ENCODE measurements around the gene GBX1. TPM values are rescaled to one million over a fixed set of nuclear protein-coding genes. Genes with fewer than 3 reads are reported as not detected.

The GBX1 gene
- polyA plus RNA-seq, 1 donor (not counting 4 experiments of a cell fraction or from before 2014, with no cell fraction given) = not detected

- Histone ChIP-seq H3K27me3 (ENCODE audit: control insufficient read depth, extremely low read depth, insufficient read depth, low read length) (no peaks in the 10 kb centered on the region), H4K20me1 (ENCODE audit: control insufficient read depth, extremely low read depth, insufficient read depth, low read length) (peaks cover 24% of the 10 kb centered on the region), H3K9ac (ENCODE audit: control insufficient read depth, extremely low read depth, insufficient read depth, low read length) (no peak overlapping the region), H3K36me3 (ENCODE audit: control insufficient read depth in 2 of 2, extremely low read depth in 1 of 2, insufficient read depth in 2 of 2, low read length in 2 of 2) (peaks cover 41 to 46% of the 10 kb centered on the region in 2 experiments), H3K9me1 (ENCODE audit: control insufficient read depth, extremely low read depth, insufficient read depth, low read length) (peaks cover 2% of the 10 kb centered on the region), H3K27ac (ENCODE audit: control insufficient read depth, insufficient read depth, low read length) (no peak overlapping the region), H3K4me2 (ENCODE audit: control insufficient read depth, extremely low read depth, insufficient read depth, low read depth, low read length) (no peak overlapping the region), H2AFZ (ENCODE audit: control insufficient read depth, low read length) (no peak overlapping the region), H3K79me2 (ENCODE audit: control insufficient read depth, insufficient read depth, low read length) (peaks cover 25% of the 10 kb centered on the region), H3K4me3 (ENCODE audit: control insufficient read depth in 2 of 3, extremely low read depth in 1 of 3, insufficient read depth in 2 of 3, low read depth in 1 of 3, low read length in 3 of 3) (no peak overlapping the region), H3K4me1 (ENCODE audit: control insufficient read depth, extremely low read depth, insufficient read depth, low read length) (peaks cover 18% of the 10 kb centered on the region), H3K9me3 (ENCODE audit: control insufficient read depth, low read depth, low read length) (no peaks in the 10 kb centered on the region)
- no peak for DNase-seq (ENCODE audit: low read depth, low spot score)
- TF ChIP-seq EZH2 (IDR thresholded peaks at IDR 0.05; ENCODE audit: low read length) = no peak
- TF ChIP-seq, protein P1, sequence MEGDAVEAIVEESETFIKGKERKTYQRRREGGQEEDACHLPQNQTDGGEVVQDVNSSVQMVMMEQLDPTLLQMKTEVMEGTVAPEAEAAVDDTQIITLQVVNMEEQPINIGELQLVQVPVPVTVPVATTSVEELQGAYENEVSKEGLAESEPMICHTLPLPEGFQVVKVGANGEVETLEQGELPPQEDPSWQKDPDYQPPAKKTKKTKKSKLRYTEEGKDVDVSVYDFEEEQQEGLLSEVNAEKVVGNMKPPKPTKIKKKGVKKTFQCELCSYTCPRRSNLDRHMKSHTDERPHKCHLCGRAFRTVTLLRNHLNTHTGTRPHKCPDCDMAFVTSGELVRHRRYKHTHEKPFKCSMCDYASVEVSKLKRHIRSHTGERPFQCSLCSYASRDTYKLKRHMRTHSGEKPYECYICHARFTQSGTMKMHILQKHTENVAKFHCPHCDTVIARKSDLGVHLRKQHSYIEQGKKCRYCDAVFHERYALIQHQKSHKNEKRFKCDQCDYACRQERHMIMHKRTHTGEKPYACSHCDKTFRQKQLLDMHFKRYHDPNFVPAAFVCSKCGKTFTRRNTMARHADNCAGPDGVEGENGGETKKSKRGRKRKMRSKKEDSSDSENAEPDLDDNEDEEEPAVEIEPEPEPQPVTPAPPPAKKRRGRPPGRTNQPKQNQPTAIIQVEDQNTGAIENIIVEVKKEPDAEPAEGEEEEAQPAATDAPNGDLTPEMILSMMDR (optimal IDR thresholded peaks at IDR 0.05 in 1 of 3, IDR thresholded peaks at IDR 0.05 in 1 of 3, conservative IDR thresholded peaks at IDR 0.05 in 1 of 3; ENCODE audit: extremely low read depth in 1 of 3, insufficient read depth in 2 of 3, low read length in 3 of 3) = no peak
- dilution Hi-C loops (cut with MboI; ENCODE audit: extremely low pct_ligation_motif_present, low sequenced_read_pairs) = no loop called here
- no peak for FAIRE-seq
Measured at GRCh38 chr7:151124481-151124880, 43.0 kb downstream of the GBX1 start.

- Histone ChIP-seq H3K4me2 (ENCODE audit: control insufficient read depth, extremely low read depth, insufficient read depth, low read depth, low read length) (no peak overlapping the region), H3K27me3 (ENCODE audit: control insufficient read depth, extremely low read depth, insufficient read depth, low read length) (no peaks in the 10 kb centered on the region), H3K79me2 (ENCODE audit: control insufficient read depth, insufficient read depth, low read length) (peaks cover 30% of the 10 kb centered on the region), H3K9me3 (ENCODE audit: control insufficient read depth, low read depth, low read length) (no peaks in the 10 kb centered on the region), H3K9me1 (ENCODE audit: control insufficient read depth, extremely low read depth, insufficient read depth, low read length) (peaks cover 2% of the 10 kb centered on the region), H3K4me1 (ENCODE audit: control insufficient read depth, extremely low read depth, insufficient read depth, low read length) (peaks cover 18% of the 10 kb centered on the region), H2AFZ (ENCODE audit: control insufficient read depth, low read length) (no peak overlapping the region), H3K9ac (ENCODE audit: control insufficient read depth, extremely low read depth, insufficient read depth, low read length) (no peak overlapping the region), H3K27ac (ENCODE audit: control insufficient read depth, insufficient read depth, low read length) (no peak overlapping the region), H3K4me3 (ENCODE audit: control insufficient read depth in 2 of 3, extremely low read depth in 1 of 3, insufficient read depth in 2 of 3, low read depth in 1 of 3, low read length in 3 of 3) (no peak overlapping the region), H3K36me3 (ENCODE audit: control insufficient read depth in 2 of 2, extremely low read depth in 1 of 2, insufficient read depth in 2 of 2, low read length in 2 of 2) (peaks cover 46 to 47% of the 10 kb centered on the region in 2 experiments), H4K20me1 (ENCODE audit: control insufficient read depth, extremely low read depth, insufficient read depth, low read length) (peaks cover 24% of the 10 kb centered on the region)
- FAIRE-seq = peak; percentile 94
- no peak for TF ChIP-seq EZH2 (IDR thresholded peaks at IDR 0.05; ENCODE audit: low read length)
- TF ChIP-seq, protein P1 (optimal IDR thresholded peaks at IDR 0.05 in 1 of 3, IDR thresholded peaks at IDR 0.05 in 1 of 3, conservative IDR thresholded peaks at IDR 0.05 in 1 of 3; ENCODE audit: extremely low read depth in 1 of 3, insufficient read depth in 2 of 3, low read length in 3 of 3) = peak in 2 of 3 experiments; percentile 99
- dilution Hi-C loops (cut with MboI; ENCODE audit: extremely low pct_ligation_motif_present, low sequenced_read_pairs) = no loop called here
- DNase-seq (ENCODE audit: low read depth, low spot score) = no peak
Measured at GRCh38 chr7:151123822-151124464, 43.6 kb downstream of the GBX1 start.
